Spleen (tissue), 7 donors: Measurements from ENCODE around the gene PCDHB13.
"Not testable (repeated sequence)": the region's sequence is repeated elsewhere in the genome, so short reads cannot be mapped to it uniquely, and the experiment has no call there.

Experiments used
- POLR2A ChIP-seq, 3 donors: fragments of 450-650 bp; IDR thresholded peaks; one replicate each; pipeline ENCODE4 v1.5.1; 2017; ENCODE audit warnings: antibody characterized with exemption in 3 of 3, mild to moderate bottlenecking in 1 of 3
- POLR2AphosphoS5 ChIP-seq, 3 donors: sonication (generic); formaldehyde crosslinking; IDR thresholded peaks; one replicate each; pipeline ENCODE4 v1.5.1; 2017; ENCODE audit warnings: antibody characterized with exemption in 3 of 3
- TF ChIP-seq, protein P1 (sequence below), 11 experiments: fragments of 200-600 bp in 7 of 11; fragments of 450-650 bp in 4 of 11; sonication (generic) in 4 of 11; IDR thresholded peaks in 8 of 11; conservative IDR thresholded peaks in 3 of 11; 1 replicate in 7 of 11; 2 replicates in 4 of 11; pipeline versions ENCODE4 v1.4.0 to v1.8.0; 2016 to 2021; ENCODE audit warnings: antibody characterized with exemption in 11 of 11, inconsistent platforms in 4 of 11, mild to moderate bottlenecking in 1 of 11
- donor health status: DM: no; HTN: no; CAD: no; lungs with moderate emphysema.
- donor health status: DM: no; HTN: no; CAD: no.
- donor health status: DM: no; HTN: no; CAD: no.

DNA sequence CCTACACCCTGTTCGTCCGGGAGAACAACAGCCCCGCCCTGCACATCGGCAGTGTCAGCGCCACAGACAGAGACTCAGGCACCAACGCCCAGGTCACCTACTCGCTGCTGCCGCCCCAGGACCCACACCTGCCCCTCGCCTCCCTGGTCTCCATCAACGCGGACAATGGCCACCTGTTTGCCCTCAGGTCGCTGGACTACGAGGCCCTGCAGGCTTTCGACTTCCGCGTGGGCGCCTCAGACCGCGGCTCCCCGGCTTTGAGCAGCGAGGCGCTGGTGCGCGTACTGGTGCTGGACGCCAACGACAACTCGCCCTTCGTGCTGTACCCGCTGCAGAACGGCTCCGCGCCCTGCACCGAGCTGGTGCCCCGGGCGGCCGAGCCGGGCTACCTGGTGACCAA, 25.0 kb upstream of the PCDHB13 start:
- not testable (repeated sequence) for TF ChIP-seq POLR2A, POLR2AphosphoS5 (IDR thresholded peaks at IDR 0.05)
- TF ChIP-seq, protein P1, sequence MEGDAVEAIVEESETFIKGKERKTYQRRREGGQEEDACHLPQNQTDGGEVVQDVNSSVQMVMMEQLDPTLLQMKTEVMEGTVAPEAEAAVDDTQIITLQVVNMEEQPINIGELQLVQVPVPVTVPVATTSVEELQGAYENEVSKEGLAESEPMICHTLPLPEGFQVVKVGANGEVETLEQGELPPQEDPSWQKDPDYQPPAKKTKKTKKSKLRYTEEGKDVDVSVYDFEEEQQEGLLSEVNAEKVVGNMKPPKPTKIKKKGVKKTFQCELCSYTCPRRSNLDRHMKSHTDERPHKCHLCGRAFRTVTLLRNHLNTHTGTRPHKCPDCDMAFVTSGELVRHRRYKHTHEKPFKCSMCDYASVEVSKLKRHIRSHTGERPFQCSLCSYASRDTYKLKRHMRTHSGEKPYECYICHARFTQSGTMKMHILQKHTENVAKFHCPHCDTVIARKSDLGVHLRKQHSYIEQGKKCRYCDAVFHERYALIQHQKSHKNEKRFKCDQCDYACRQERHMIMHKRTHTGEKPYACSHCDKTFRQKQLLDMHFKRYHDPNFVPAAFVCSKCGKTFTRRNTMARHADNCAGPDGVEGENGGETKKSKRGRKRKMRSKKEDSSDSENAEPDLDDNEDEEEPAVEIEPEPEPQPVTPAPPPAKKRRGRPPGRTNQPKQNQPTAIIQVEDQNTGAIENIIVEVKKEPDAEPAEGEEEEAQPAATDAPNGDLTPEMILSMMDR (IDR thresholded peaks at IDR 0.05 in 8 of 11, conservative IDR thresholded peaks at IDR 0.05 in 3 of 11), result not testable (repeated sequence)
